22Rv1 (cell line): ENCODE measurements around the gene OSER1.

Source experiments
- H3K27ac ChIP-seq: fragments of 450-650 bp; 2 replicates; pipeline ENCODE4 v1.5.1; 2017
- CTCF ChIP-seq: fragments of 450-650 bp; IDR thresholded peaks from 2 replicates; pipeline ENCODE4 v1.5.1; 2017; ENCODE audit warnings: mild to moderate bottlenecking
- ZFX ChIP-seq: fragments of 450-650 bp; IDR thresholded peaks from 2 replicates; pipeline ENCODE4 v1.6.1; 2017; ENCODE audit warnings: antibody characterized with exemption, borderline replicate concordance

Gene OSER1

GRCh38 chr20:44146272-44146671, 64.3 kb downstream of the OSER1 start:
- no peak for TF ChIP-seq CTCF
- TF ChIP-seq ZFX = no peak
- no peak overlapping the region for H3K27ac ChIP-seq
